Medulla oblongata (tissue), 1 donor: ENCODE measurements around the gene CT47A7.
"Not testable (repeated sequence)": the region's sequence is repeated elsewhere in the genome, so short reads cannot be mapped to it uniquely, and the experiment has no call there.

Experiments used
- DNase-seq: peaks from one replicate; pipeline ENCODE4 v3.0.0-alpha.2; 2015; ENCODE audit errors: extremely low spot score

Gene CT47A7

GRCh38 chrX:120956500-120956899, at the start of gene CT47A7:
Gene CT47A7, minus strand, starts transcription at chrX:120956600. Its CDS starts 255 bp downstream, at chrX:120956345.
- DNase-seq = not testable (repeated sequence)

GRCh38 chrX:121000589-121000988, 44.2 kb upstream of the CT47A7 start:
- no peak for DNase-seq

GRCh38 chrX:120999413-120999812, 43.0 kb upstream of the CT47A7 start:
- no peak for DNase-seq

- DNase-seq = not testable (repeated sequence)
Observed at GRCh38 chrX:120985660-120986059, 29.3 kb upstream of the CT47A7 start, which contains the start of gene CT47A1. Gene CT47A1, minus strand, starts transcription at chrX:120985760. Its CDS starts 231 bp downstream, at chrX:120985529.
